LNCaP clone FGC (cell line): Measurements from ENCODE around the gene TGM6.

Source experiments
- DNase-seq: peaks from one replicate; pipeline ENCODE4 v3.0.0-alpha.2; 2011; ENCODE audit warnings: low read depth
- H3K4me3 ChIP-seq: 2 replicates; pipeline ENCODE4 v1.5.1; 2011; ENCODE audit warnings: mild to moderate bottlenecking, low read depth, low read length, control low read depth
- CTCF ChIP-seq: IDR thresholded peaks from 2 replicates; pipeline ENCODE4 v1.5.1; 2012; ENCODE audit warnings: mild to moderate bottlenecking; ENCODE audit not compliant: control insufficient read depth, insufficient read depth; ENCODE audit errors: extremely low read depth

TGM6 gene

DNA sequence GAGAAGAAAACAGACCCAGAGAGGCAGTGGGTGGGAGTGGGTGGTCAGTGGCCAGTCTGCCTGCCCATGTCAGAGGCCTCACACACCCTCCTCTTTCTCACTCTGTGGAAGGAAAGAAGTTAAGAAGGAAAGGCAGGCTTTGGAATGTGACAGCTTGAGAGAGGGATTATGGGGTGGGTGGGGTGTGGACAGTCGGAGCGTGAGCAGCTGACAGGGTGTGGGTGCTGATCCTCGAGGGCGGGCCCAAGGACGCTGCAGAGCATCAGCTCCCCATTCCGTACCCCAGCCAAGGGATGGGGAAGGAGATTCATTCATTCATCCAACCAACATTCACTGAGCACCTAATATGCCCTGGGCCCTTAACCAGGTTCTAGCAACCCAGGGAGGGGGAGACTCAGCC lies 4.8 kb downstream of the TGM6 start:
- H3K4me3 ChIP-seq, result no peak overlapping the region
- no peak for DNase-seq
- TF ChIP-seq CTCF, result no peak

DNA sequence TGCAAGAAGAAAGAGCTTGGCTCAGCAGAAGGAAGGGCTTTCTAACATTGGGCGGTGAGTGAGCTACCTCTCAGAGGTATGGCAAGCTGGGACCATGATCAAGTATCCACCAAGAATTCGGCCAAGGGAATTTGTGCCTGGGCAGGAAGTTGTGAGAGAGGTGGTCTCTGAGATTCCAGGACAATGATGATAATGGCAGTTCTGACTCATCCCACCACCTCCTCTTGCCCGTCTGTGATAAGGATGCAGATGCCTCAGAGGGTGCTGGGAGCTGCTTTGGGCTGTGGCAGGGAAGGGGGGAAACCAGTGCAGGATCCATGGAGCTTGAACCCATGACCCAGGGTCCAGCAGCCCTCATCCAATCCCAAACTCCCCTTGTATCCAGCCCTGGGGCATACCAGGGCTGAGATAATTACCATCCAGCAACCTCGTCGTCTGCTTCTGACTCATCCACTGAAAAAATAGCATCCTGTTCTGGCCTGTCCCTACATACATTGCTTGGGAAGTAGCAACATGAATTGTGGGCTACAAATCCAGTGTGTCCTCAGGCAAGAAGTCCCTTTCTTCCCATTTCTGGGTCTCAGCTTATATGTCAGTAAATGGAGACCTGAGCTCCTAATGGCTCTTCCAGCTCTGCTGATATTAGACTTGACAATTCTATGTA lies 5.9 kb downstream of the TGM6 start:
- no peak for DNase-seq
- no peak for TF ChIP-seq CTCF
- no peak overlapping the region for H3K4me3 ChIP-seq

DNA sequence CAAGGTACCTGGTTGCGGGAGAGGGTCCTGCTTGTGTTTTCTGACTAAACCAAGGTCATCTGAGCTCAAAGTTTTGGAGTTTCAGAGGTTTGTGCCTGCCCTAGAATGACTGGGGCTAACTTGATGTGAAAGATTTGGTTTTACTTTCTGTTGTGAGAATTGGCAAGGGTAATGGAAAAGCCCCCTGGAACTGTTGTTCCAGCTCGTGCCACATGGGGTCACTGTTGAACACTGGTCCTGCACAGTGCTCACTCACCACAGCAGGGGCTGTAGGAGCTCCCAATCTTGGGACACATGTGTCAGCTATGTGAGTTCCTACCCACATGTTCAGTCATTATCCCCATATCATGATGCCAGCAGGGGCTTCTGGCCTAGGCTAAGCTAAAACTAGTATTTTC lies 6.5 kb downstream of the TGM6 start:
- H3K4me3 ChIP-seq, result no peak overlapping the region
- TF ChIP-seq CTCF, result peak; percentile 59
- no peak for DNase-seq

DNA sequence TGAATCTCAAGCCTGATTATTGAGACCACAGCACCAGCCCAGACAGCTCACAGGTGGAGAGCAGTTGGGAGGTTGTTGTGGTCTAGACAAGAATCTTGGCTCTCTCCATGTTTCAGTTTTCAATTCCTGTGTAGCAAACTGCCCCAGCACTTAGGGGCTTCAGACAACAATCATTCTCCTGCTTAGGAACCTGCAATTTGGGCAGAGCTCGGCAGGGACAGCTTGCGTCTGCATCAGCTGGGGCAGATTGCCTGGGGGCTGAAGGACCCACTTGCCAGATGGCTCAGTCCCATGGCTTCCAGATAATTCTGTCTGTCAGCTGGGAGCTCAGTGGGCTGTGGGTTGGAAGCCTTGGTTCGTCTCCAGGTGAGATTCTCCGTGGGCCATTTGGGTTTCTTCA lies 6.9 kb downstream of the TGM6 start:
- no peak for DNase-seq
- H3K4me3 ChIP-seq, result no peak overlapping the region
- TF ChIP-seq CTCF, result no peak

GRCh38 chr20:2390951-2391675 lies 10.4 kb downstream of the TGM6 start:
- TF ChIP-seq CTCF, result no peak
- DNase-seq, result no peak
- H3K4me3 ChIP-seq, result no peak overlapping the region

GRCh38 chr20:2394411-2395055 lies 13.8 kb downstream of the TGM6 start:
- TF ChIP-seq CTCF, result no peak
- DNase-seq, result no peak
- no peak overlapping the region for H3K4me3 ChIP-seq
